K562 (cell line): Measurements from ENCODE around the gene MXD3. TPM values are rescaled to one million over a fixed set of nuclear protein-coding genes. Genes with fewer than 3 reads are reported as not detected.

ENCODE experiments used
- ATAC-seq: fragments of 200-7000 bp; cut with Tn5 transposase; 3 replicates; pipeline ENCODE4 v1.9.1; 2020; ENCODE audit warnings: moderate library complexity
- BruUV-seq: library from RNA; stranded (reverse); fragments of 400-500 nt; replicated peaks from 2 replicates; lab custom pipeline; 2021; lab: Mats Ljungman, UMichigan
- CTCF ChIA-PET: fragments of 300-600 bp; formaldehyde crosslinking; extraction: SDS; loops from one replicate; lab custom pipeline; 2021; ENCODE audit warnings: low intra/inter-chr PET ratio; lab: Yijun Ruan, JAX
- POLR2A ChIA-PET: fragments of 300-600, 350-650 bp; sonication (Branson Sonifier 250); formaldehyde crosslinking; extraction: SDS; loops from one replicate; lab custom pipeline; 2021; ENCODE audit warnings: antibody characterized with exemption, inconsistent platforms; lab: Yijun Ruan, JAX
- DNase-seq, 4 experiments: peaks; one replicate each; pipeline versions ENCODE4 v3.0.0 to v3.0.0-alpha.2; 2011 to 2018; ENCODE audit warnings: low spot score in 3 of 4, mixed read lengths in 3 of 4; ENCODE audit errors: extremely low read depth in 1 of 4
- FAIRE-seq: peaks from 2 replicates; lab custom pipeline; 2011; peaks lifted over from hg19 to GRCh38; lab: Jason Lieb, UNC
- H2AFZ ChIP-seq: 2 replicates; pipeline ENCODE4 v1.6.0; 2011; ENCODE audit warnings: low read depth, low read length, control low read depth, inconsistent platforms
- H3K27ac ChIP-seq: fragments of 200-600 bp; 3 replicates; pipeline ENCODE4 v1.8.0; 2011; ENCODE audit warnings: low read depth, mild to moderate bottlenecking, control low read depth, inconsistent platforms, low read length, moderate library complexity, mixed read lengths; ENCODE audit errors: extremely low read depth
- H3K27me3 ChIP-seq, 2 experiments: fragments of 300-600 bp in 1 of 2; 2 replicates in 1 of 2; 3 replicates in 1 of 2; pipeline versions ENCODE4 v1.6.0 to v1.8.0; 2011; ENCODE audit warnings: inconsistent platforms in 2 of 2, low read length in 2 of 2, mild to moderate bottlenecking in 1 of 2, mixed read lengths in 1 of 2, moderate library complexity in 1 of 2; ENCODE audit not compliant: control insufficient read depth in 2 of 2, insufficient read depth in 2 of 2
- H3K36me3 ChIP-seq: fragments of 300-600 bp; 3 replicates; pipeline ENCODE4 v1.8.0; 2011; ENCODE audit warnings: mild to moderate bottlenecking, low read length, inconsistent platforms; ENCODE audit not compliant: control insufficient read depth, insufficient read depth
- H3K4me1 ChIP-seq, 2 experiments: fragments of 200-600 bp in 1 of 2; replicated peaks in 1 of 2; 2 replicates in 1 of 2; 3 replicates in 1 of 2; pipeline versions ENCODE4 v1.5.1 to v1.8.0; 2011; ENCODE audit warnings: inconsistent platforms in 2 of 2, low read length in 2 of 2, mild to moderate bottlenecking in 1 of 2, mixed read lengths in 1 of 2, moderate library complexity in 1 of 2; ENCODE audit not compliant: control insufficient read depth in 2 of 2, insufficient read depth in 2 of 2
- H3K4me2 ChIP-seq: 2 replicates; pipeline ENCODE4 v1.6.1; 2011; ENCODE audit warnings: low read length, control low read depth, inconsistent platforms, mixed read lengths; ENCODE audit not compliant: insufficient read depth
- H3K4me3 ChIP-seq: fragments of 200-600 bp; sonication (generic), shearing (Covaris generic); 2 replicates; pipeline ENCODE4 v1.5.1; 2016; ENCODE audit warnings: control low read depth, inconsistent platforms
- H3K79me2 ChIP-seq: fragments of 200-600 bp; 3 replicates; pipeline ENCODE4 v1.8.0; 2011; ENCODE audit warnings: low read length, inconsistent platforms; ENCODE audit not compliant: control insufficient read depth, insufficient read depth
- H3K9ac ChIP-seq, 2 experiments: 2 replicates each; pipeline versions ENCODE4 v1.6.0 to v1.6.1; 2011; ENCODE audit warnings: low read depth in 2 of 2, low read length in 2 of 2, control low read depth in 1 of 2, inconsistent platforms in 1 of 2, mild to moderate bottlenecking in 1 of 2, mixed read lengths in 1 of 2; ENCODE audit not compliant: insufficient read depth in 1 of 2
- H3K9me1 ChIP-seq: one replicate; pipeline ENCODE4 v1.6.0; 2011; ENCODE audit warnings: inconsistent platforms, mild to moderate bottlenecking, low read length, moderate library complexity; ENCODE audit not compliant: control insufficient read depth, insufficient read depth
- H3K9me3 ChIP-seq: replicated peaks from 2 replicates; pipeline ENCODE4 v1.5.1; 2011; ENCODE audit warnings: low read depth, low read length, inconsistent platforms; ENCODE audit not compliant: control insufficient read depth, insufficient read depth
- H4K20me1 ChIP-seq: replicated peaks from 2 replicates; pipeline ENCODE4 v1.6.1; 2011; ENCODE audit warnings: low read length, inconsistent platforms, mixed read lengths; ENCODE audit not compliant: control insufficient read depth, insufficient read depth
- CAMTA2 ChIP-seq: fragments of 250-450 bp; sonication (Bioruptor Pico); conservative IDR thresholded peaks from 2 replicates; pipeline ENCODE4 v1.5.1; 2022
- ELF4 ChIP-seq: fragments of 450-650 bp; formaldehyde crosslinking; IDR thresholded peaks from 2 replicates; pipeline ENCODE4 v1.4.0; 2022; ENCODE audit warnings: missing genetic modification characterization
- ESRRA ChIP-seq: fragments of 450-650 bp; IDR thresholded peaks from 2 replicates; pipeline ENCODE4 v1.6.1; 2014; ENCODE audit warnings: low read depth, mild to moderate bottlenecking, moderate library complexity, borderline replicate concordance
- FOXJ3 ChIP-seq: sonication (generic); formaldehyde crosslinking; IDR thresholded peaks from 2 replicates; pipeline ENCODE4 v1.4.0; 2020; ENCODE audit warnings: mild to moderate bottlenecking, missing genetic modification reagents
- NCOR1 ChIP-seq: fragments of 450-650 bp; IDR thresholded peaks from 2 replicates; pipeline ENCODE4 v1.6.1; 2016; ENCODE audit warnings: mild to moderate bottlenecking, moderate library complexity
- PHTF2 ChIP-seq: fragments of 250-450 bp; sonication (Bioruptor Pico); IDR thresholded peaks from 2 replicates; pipeline ENCODE4 v1.5.0; 2021; ENCODE audit warnings: mild to moderate bottlenecking
- PYGO2 ChIP-seq: fragments of 450-650 bp; IDR thresholded peaks from 2 replicates; pipeline ENCODE4 v1.6.1; 2016; ENCODE audit warnings: mild to moderate bottlenecking, missing genetic modification characterization, moderate library complexity, missing compliant biosample characterization
- WGBS: fragments of 100-300 bp; shearing (Covaris generic); methylation state at CpG from one replicate; pipeline ENCODE4 v1.1.6; 2016; ENCODE audit warnings: low coverage, mixed read lengths; ENCODE audit not compliant: insufficient coverage; ENCODE audit errors: missing lambda C conversion rate; 5-methylcytosine and 5-hydroxymethylcytosine counted together
- in situ Hi-C: fragments of 300-500 bp; cut with MboI; formaldehyde crosslinking; loops from 4 replicates; pipeline ENCODE4 v1.15.0; 2018; ENCODE audit warnings: inconsistent platforms, mixed read lengths
- intact Hi-C: fragments of 100-400 bp; cut with micrococcal nuclease; formaldehyde crosslinking; loops from 2 replicates; pipeline ENCODE4 v1.14.2; 2022
- polyA plus RNA-seq, 8 experiments: library from polyadenylated mRNA; depleted of rRNA in 4 of 8; stranded (reverse) in 5 of 8; unstranded in 3 of 8; fragments of >200 nt; fragmentation: Nextera tagmentation in 2 of 8; fragmentation: Illumina TruSeq in 1 of 8; extraction: Ambion mirVana in 2 of 8; extraction: Trizol in 1 of 8; gene quantifications; 2 replicates each; pipeline versions ENCODE4 v1.2.1 to v1.2.3, GENCODE V29; 2011 to 2014; ENCODE audit warnings: inconsistent platforms in 1 of 8, missing spikeins in 1 of 8
- total RNA-seq, 7 experiments: library from RNA; depleted of rRNA in 6 of 7; stranded (reverse); fragments of >200 nt in 6 of 7; fragmentation: Illumina TruSeq in 2 of 7; extraction: Trizol in 2 of 7; gene quantifications; 2 replicates each; pipeline versions ENCODE4 v1.2.1 to v1.2.3, GENCODE V29; 2011 to 2021; ENCODE audit warnings: low replicate concordance in 1 of 7
- TF ChIP-seq, protein P1 (sequence below): fragments of 450-650 bp; IDR thresholded peaks from 2 replicates; pipeline ENCODE4 v1.6.1; 2016; ENCODE audit warnings: mild to moderate bottlenecking
- TF ChIP-seq, protein P2 (sequence below): sonication (generic); formaldehyde crosslinking; IDR thresholded peaks from 2 replicates; pipeline ENCODE4 v1.8.0; 2022; ENCODE audit warnings: mild to moderate bottlenecking, missing genetic modification reagents
- TF ChIP-seq, protein P3 (sequence below): fragments of 250-450 bp; sonication (Bioruptor Pico); IDR thresholded peaks from 2 replicates; pipeline ENCODE4 v1.8.0; 2021; ENCODE audit warnings: moderate library complexity, mild to moderate bottlenecking, inconsistent platforms
- TF ChIP-seq, protein P4 (sequence below): fragments of 150-350 bp; conservative IDR thresholded peaks from 2 replicates; pipeline ENCODE4 v1.6.1; 2014; ENCODE audit warnings: low read length
- TF ChIP-seq, protein P5 (sequence below): sonication (generic); IDR thresholded peaks from 2 replicates; pipeline ENCODE4 v1.6.1; 2016
- TF ChIP-seq, protein P6 (sequence below): sonication (generic); formaldehyde crosslinking; IDR thresholded peaks from 2 replicates; pipeline ENCODE4 v1.9.0; 2022; ENCODE audit warnings: mild to moderate bottlenecking, missing genetic modification reagents

Gene MXD3
- total and polyA plus RNA-seq, 9 of the 15 experiments (the other 6 are each of a cell fraction or from before 2014, with no cell fraction given) = 0.28 to 24.8 (median 4.5) TPM

DNA sequence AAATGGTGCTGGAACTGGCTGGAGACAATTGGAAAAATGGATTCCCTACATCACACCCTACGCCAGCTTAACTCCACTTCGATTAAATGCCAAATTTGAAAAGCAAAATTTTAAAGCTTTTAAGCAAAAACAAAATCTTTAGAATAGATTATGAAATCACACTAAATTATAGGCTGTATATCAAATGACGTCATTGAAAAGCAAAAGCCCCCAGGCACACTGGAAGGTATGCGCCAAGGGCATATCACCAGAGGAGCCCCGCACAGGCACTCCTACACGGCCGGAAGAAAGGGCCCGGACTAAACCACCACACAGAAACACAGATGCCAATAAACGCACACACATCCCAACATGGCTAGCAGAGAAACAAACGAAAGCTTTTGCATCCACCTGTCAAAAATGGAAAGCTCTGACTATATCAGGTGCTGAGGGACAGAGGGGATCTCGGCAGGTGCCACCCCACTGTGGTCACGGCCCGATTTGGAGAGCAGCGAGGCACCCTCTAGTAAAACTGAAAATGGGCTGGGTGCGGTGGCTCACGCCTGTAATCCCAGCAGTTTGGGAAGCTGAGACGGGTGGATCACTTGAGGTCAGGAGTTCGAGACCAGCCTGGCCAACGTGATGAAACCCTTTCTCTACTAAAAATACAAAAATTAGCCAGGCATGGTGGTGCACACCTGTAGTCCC is 17.0 kb upstream of the MXD3 start:
- no peaks in the 10 kb centered on the region for H3K9me1 ChIP-seq
- no peak overlapping the region for H2AFZ ChIP-seq
- H3K4me2 ChIP-seq = no peak overlapping the region
- H3K27ac ChIP-seq = no peak overlapping the region
- intact Hi-C loops = no loop called here
- H3K27me3 ChIP-seq = no peaks in the 10 kb centered on the region
- ATAC-seq (no peak), DNase-seq (no peak), FAIRE-seq (no peak)
- H3K9me3 ChIP-seq = no peaks in the 10 kb centered on the region
- WGBS = 88% methylated on average over 19 of the region's 19 CpGs
- peaks cover 0 to 7% of the 10 kb centered on the region in 2 experiments; a peak in 1 of 5 replicates for H3K4me1 ChIP-seq
- ChIA-PET CTCF (no interaction called here), POLR2A (interaction anchor here (0.9 to 1.1 kb wide), 3 partner anchors 13 to 23 kb away, joined by 3 to 4 read pairs (median 3); partner anchors contain the start of gene LMAN2)
- H4K20me1 ChIP-seq = no peaks in the 10 kb centered on the region
- peaks cover 53% of the 10 kb centered on the region; the same call in 2 of the 3 replicates for H3K36me3 ChIP-seq
- no peaks in the 10 kb centered on the region for H3K79me2 ChIP-seq
- no peak overlapping the region for H3K9ac ChIP-seq
- no TSS peak for BruUV-seq
- H3K4me3 ChIP-seq = no peak overlapping the region
- in situ Hi-C loops = no loop called here
- TF ChIP-seq ELF4 (CRISPR knock-in tag) (no peak), PHTF2 (no peak), ESRRA (no peak), CAMTA2 (CRISPR knock-in tag) (no peak), FOXJ3 (no peak), NCOR1 (no peak), PYGO2 (tag) (no peak)
- TF ChIP-seq, protein P1, sequence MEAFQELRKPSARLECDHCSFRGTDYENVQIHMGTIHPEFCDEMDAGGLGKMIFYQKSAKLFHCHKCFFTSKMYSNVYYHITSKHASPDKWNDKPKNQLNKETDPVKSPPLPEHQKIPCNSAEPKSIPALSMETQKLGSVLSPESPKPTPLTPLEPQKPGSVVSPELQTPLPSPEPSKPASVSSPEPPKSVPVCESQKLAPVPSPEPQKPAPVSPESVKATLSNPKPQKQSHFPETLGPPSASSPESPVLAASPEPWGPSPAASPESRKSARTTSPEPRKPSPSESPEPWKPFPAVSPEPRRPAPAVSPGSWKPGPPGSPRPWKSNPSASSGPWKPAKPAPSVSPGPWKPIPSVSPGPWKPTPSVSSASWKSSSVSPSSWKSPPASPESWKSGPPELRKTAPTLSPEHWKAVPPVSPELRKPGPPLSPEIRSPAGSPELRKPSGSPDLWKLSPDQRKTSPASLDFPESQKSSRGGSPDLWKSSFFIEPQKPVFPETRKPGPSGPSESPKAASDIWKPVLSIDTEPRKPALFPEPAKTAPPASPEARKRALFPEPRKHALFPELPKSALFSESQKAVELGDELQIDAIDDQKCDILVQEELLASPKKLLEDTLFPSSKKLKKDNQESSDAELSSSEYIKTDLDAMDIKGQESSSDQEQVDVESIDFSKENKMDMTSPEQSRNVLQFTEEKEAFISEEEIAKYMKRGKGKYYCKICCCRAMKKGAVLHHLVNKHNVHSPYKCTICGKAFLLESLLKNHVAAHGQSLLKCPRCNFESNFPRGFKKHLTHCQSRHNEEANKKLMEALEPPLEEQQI = no peak
- TF ChIP-seq, protein P2, sequence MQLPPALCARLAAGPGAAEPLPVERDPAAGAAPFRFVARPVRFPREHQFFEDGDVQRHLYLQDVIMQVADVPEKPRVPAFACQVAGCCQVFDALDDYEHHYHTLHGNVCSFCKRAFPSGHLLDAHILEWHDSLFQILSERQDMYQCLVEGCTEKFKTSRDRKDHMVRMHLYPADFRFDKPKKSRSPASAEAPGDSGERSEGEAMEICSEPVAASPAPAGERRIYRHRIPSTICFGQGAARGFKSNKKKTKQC (CRISPR knock-in tag) = no peak
- TF ChIP-seq, protein P3, sequence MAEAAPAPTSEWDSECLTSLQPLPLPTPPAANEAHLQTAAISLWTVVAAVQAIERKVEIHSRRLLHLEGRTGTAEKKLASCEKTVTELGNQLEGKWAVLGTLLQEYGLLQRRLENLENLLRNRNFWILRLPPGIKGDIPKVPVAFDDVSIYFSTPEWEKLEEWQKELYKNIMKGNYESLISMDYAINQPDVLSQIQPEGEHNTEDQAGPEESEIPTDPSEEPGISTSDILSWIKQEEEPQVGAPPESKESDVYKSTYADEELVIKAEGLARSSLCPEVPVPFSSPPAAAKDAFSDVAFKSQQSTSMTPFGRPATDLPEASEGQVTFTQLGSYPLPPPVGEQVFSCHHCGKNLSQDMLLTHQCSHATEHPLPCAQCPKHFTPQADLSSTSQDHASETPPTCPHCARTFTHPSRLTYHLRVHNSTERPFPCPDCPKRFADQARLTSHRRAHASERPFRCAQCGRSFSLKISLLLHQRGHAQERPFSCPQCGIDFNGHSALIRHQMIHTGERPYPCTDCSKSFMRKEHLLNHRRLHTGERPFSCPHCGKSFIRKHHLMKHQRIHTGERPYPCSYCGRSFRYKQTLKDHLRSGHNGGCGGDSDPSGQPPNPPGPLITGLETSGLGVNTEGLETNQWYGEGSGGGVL = no peak
- TF ChIP-seq, protein P4, sequence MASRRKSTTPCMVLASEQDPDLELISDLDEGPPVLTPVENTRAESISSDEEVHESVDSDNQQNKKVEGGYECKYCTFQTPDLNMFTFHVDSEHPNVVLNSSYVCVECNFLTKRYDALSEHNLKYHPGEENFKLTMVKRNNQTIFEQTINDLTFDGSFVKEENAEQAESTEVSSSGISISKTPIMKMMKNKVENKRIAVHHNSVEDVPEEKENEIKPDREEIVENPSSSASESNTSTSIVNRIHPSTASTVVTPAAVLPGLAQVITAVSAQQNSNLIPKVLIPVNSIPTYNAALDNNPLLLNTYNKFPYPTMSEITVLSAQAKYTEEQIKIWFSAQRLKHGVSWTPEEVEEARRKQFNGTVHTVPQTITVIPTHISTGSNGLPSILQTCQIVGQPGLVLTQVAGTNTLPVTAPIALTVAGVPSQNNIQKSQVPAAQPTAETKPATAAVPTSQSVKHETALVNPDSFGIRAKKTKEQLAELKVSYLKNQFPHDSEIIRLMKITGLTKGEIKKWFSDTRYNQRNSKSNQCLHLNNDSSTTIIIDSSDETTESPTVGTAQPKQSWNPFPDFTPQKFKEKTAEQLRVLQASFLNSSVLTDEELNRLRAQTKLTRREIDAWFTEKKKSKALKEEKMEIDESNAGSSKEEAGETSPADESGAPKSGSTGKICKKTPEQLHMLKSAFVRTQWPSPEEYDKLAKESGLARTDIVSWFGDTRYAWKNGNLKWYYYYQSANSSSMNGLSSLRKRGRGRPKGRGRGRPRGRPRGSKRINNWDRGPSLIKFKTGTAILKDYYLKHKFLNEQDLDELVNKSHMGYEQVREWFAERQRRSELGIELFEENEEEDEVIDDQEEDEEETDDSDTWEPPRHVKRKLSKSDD = no peak
- TF ChIP-seq, protein P5, sequence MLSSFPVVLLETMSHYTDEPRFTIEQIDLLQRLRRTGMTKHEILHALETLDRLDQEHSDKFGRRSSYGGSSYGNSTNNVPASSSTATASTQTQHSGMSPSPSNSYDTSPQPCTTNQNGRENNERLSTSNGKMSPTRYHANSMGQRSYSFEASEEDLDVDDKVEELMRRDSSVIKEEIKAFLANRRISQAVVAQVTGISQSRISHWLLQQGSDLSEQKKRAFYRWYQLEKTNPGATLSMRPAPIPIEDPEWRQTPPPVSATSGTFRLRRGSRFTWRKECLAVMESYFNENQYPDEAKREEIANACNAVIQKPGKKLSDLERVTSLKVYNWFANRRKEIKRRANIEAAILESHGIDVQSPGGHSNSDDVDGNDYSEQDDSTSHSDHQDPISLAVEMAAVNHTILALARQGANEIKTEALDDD = no peak
- TF ChIP-seq, protein P6, sequence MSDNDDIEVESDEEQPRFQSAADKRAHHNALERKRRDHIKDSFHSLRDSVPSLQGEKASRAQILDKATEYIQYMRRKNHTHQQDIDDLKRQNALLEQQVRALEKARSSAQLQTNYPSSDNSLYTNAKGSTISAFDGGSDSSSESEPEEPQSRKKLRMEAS (CRISPR knock-in tag) = no peak
